DMS79 treated with DMSO at 0.1 percent for 48 hours (cell line): ENCODE data around the gene TREML1.
"Not testable (repeated sequence)": the region's sequence is repeated elsewhere in the genome, so short reads cannot be mapped to it uniquely, and the experiment has no call there.

Experiments
- DNase-seq: peaks from one replicate; lab custom pipeline; 2025; lab: John Stamatoyannopoulos, UW

Gene TREML1

GRCh38 chr6:41153992-41154625 is at the start of gene TREML1:
TSS of gene TREML1 (minus strand) at chr6:41154347. CDS start at chr6:41154288, 59 bp downstream.
- no peak for DNase-seq

GRCh38 chr6:41201764-41202173 is 47.6 kb upstream of the TREML1 start:
- no peak for DNase-seq

- no peak for DNase-seq
These were observed 47.0 kb upstream of the TREML1 start, which contains the start of gene TREML2 for GRCh38 chr6:41200901-41201763. TSS of gene TREML2 (minus strand) at chr6:41201149. CDS start at chr6:41201008, 141 bp downstream.

GRCh38 chr6:41200296-41200900 is 46.3 kb upstream of the TREML1 start:
- DNase-seq: peak; percentile 26

DNA sequence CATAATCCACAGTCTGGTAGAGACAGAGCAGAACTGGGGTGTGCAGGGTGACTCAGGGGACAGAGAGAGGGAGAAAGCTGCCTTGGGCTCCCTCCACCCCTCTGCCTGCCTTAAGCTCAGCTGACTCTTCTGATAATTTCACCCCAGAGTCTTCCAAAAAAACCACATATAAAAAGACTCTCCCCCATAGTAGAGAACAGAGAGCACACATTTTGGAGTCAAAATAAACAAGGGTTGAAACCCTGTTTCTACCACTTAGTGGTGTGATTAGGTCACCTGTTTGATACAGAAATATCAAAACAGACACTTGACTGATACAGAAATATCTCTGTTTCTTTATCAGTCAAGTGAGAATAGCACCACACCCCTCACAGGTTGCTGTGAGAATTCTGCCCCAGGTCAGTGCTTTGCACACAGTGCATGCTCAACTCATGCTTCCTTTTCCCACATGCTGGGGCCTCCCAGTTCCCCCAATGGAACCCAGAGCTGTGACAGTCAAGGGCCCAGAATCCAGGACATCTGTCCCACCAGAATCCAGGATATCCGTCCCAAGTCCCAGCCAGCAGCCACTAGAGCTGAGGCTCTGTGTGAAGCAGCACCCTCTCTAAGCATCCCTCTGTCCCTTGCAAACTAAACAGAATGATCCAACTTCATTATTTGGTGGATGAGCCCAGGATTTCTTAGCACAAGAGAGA is 45.6 kb upstream of the TREML1 start:
- DNase-seq: no peak

DNA sequence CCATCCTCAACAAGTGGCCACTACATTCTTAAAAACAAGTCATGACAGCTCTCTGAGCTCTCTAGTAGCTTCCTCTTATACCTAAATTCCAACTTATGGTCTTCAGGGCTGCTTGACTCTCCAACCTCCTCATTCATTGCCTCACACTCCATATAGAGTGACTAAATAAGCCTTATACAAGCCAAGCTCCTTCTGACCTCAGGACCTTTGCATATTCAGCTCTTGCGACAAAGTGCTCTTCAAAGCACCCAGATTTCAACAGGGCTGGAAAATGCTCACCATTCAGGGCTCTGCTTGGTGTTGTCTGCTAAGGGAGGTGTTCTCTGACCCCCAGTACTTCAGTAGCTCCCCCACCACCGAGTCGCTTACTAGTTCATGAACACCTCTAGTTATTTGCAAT is 43.1 kb upstream of the TREML1 start:
- no peak for DNase-seq

- no peak for DNase-seq
These were observed 40.2 kb upstream of the TREML1 start for GRCh38 chr6:41194386-41194785.

- DNase-seq: no peak
These were observed 39.7 kb upstream of the TREML1 start for GRCh38 chr6:41193884-41194283.

DNA sequence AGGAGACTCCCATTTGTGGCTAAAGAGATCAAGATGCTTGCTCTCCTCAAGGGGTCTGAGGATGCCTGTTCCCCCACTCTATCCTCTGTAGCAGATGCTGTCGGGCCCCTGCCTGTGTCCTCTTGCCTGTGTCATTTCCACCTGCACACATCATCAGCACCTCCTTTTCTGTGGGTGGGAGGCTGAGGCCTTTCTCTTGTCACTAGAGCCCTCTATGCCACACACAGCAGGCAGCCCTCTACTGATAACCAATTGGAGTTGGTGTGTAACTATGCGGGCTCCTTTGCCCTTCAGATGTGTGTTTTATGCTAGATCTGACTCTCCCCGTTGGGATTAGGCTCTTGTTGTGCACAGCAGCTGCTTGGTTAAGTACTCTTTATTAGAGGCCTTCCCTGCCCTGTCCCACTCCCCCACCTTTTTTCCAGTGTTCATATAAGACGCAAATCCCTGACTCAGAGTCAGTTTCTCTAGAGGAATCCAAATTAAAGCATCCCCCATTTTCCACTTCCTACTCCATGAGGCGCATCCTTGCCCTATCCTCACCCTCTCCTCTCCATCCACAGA is 39.1 kb upstream of the TREML1 start:
- no peak for DNase-seq

DNA sequence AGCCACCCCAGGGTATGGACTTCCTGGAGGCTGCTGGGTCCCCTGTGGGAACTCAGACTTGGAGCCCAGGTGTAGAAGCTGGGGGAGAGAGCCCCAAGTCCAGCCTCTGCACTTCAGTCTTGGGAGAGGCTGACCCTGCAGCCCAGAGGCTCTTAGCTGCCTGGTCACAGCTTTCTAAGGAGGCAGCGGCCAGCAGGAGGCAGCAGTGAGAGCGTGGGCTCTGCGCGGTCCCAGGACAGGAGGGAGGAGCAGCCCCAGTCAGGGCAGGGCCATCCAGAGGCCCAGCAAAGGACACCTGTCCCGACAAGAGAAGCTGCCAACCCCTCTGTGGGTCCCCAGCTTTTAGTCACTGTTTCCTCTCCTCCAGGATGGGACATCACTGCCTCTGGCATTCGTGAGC is 37.4 kb upstream of the TREML1 start:
- DNase-seq: no peak

- DNase-seq: no peak
These were observed 36.6 kb upstream of the TREML1 start for GRCh38 chr6:41190791-41191190.

DNA sequence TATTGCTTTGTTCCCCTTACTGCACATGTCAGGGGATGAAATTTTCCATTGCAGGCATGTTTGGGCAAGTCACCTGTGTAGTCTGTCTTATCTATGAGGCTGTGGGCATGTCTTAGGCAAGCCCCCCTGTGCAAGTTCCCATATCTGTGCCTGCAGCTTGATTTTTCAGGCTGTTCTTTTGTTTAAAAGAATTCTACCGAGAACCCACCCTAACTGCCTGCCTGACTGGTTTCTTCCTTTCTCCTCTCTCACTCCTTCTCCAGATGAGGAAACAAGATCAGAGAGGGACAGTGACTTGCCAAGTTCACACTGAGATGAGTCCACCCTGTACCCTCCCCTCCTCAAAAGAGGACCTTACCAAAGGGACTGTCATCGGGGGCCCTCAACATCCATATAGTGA is 35.8 kb upstream of the TREML1 start:
- no peak for DNase-seq

DNA sequence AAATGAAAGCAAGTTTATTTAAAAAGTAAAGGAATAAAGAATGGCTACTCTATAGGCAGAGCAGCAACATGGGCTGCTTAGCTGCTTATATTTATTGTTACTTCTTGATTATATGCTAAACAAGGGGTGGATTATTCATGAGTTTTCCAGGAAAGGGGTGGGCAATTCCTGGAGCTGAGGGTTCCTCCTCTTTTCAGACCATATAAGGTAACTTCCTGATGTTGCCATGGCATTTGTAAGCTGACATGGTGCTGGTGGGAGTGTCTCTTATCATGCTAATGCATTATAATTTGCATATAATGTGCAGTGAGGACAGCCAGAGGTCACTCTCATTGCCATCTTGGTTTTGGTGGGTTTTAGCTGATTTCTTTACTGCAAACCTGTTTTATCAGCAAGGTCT is 34.9 kb upstream of the TREML1 start:
- not testable (repeated sequence) for DNase-seq

- no peak for DNase-seq
These were observed 34.1 kb upstream of the TREML1 start for GRCh38 chr6:41187924-41188886.

GRCh38 chr6:41186031-41186562 is 31.9 kb upstream of the TREML1 start:
- no peak for DNase-seq

DNA sequence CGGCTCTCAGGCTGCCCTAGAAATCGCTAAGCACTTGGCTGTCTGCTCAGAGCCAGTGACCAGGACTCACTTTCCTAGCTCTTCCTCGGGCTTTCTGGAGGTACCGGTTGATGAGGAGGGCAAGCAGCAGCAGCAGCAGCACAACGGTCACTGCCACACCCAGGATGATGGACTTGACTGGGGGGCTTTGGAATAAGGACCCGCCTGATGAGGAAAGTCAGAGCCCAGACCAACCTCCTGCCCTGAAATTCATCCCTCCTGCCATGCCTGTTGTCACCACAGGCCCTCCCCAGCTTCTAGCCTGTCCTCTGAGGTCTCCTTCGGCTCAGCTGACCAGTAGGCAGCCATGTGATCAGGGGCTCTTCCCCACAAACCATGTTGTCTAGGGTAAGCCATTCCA is 30.6 kb upstream of the TREML1 start:
- no peak for DNase-seq

DNA sequence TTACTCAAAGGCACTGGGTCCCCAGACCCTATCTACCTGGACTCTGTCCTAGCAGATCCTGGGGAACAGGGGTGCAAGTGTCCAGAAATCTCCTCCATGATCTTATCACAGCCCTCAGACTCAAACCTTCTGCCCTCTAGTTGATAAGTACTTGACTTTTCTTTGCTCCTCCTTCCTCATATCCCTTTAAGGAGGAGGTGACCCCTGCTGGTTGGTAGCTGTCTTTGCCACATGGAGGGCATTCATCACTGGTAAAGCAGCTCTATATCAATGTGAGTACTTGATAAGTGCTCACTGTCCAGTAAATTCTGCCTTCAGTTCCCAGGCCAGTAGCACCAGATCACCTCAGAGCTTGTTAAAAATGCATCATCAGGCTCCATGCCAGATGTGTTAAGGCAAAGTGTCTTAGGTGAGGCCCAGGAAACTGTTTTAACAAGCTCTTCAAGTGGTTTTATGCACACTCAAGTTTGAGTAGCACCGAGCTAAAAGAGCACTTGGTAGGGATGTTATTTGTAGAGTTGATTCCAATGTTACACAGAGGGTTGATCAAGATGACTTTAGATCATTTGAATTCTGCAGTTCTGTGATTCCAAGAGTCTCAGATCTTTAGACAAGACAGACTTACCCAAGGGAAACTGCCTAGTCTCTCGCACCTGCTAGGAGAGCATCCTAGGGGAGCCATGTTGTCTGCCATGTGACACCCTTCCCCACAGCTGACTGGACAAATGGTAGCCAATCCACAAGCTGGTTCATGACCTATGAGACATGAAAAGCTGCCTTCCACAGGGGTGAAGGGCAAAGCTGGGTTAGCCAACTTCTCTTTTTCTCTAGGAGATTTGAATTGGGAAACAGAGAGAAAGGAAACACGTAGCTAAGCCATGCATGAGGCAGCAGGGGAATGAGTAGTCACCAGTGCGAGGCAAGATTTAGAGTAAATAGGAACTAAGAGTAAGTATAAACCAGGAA is 28.2 kb upstream of the TREML1 start:
- peak; percentile 98 for DNase-seq

- DNase-seq: no peak
These were observed 27.4 kb upstream of the TREML1 start for GRCh38 chr6:41181566-41181965.

DNA sequence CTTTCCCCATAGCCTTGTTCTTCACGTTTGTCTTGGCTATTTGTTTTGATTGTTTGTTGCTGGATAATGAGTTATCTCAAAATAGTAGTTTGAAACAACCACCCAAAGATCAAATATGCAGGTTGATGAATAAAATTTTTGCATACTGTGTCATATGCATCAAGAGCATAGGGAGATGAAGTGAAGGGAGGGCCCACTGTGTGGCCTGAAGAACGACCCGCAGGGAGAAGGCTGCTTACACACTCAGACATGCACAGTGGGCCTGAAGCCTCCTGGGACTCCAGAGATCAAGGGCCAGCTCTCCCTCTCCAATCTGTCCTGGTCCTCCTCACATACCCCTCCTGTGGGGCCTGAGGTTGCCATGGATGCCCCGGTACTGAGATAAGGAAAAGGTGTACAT is 25.0 kb upstream of the TREML1 start:
- no peak for DNase-seq
